Activated T-cell treated with anti-CD3 and anti-CD28 coated beads for 4 hours (primary cell): ENCODE data around the gene SMAD1.

Experiments
- DNase-seq: peaks from one replicate; pipeline ENCODE4 v3.0.0-alpha.2; 2020

Gene SMAD1

DNA sequence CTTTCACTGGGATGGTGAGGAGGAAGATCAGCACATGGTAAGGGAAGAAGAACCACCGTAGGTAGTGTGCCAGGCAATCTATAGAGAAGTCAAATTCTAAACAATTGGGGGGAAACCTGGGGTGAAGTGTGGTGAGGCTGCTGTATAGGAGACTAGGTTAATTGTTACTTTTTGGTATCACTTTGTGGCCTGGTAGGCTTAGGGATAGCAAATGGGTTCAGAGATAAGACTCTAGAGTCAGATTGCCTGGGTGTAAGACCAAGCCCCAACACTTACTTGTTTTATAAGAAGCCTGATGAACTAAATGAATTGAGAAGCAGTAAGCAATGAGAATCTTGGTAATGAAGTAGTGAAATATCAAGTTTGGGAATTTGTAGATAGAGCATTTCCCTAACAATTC lies 8.7 kb downstream of the SMAD1 start:
- DNase-seq = no peak

- no peak for DNase-seq
These were observed 9.1 kb downstream of the SMAD1 start for GRCh38 chr4:145490796-145491195.

DNA sequence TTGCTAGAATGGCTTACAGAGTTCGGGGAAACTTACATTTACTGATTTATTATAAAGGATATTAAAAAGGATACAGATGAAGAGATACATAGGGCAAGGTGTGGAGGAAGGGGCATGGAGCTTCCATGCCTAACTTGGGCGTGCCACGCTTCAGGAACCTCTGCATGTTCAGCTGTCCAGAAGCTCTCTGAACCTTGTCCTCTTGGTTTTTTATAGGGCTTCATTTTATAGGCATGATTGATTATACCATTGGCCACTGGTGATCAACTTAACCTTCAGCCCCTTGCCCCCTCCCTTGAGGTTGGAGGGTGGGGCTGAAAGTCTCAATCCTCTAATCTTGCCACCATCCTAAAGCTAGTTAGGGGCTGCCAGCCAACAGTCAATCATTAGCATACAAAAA lies 10.7 kb downstream of the SMAD1 start:
- DNase-seq = no peak

DNA sequence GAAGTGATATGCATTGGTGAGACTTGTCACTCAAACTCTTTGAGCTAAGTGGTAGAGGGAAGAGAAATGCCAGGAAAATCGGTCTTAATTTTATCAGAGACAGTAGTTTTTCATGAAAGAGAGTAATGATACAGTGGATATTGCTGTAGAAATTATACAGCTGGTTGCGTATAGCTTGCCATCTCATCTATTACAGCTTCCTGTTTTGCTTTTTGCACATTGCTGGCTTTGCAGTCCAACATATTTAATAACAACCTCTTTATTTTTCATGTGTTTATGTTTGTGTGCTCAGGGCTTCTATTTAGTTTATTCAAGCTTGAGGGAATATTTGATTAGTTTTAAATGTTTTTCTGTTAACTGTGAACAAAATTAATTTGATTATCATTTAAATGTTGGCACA lies 11.5 kb downstream of the SMAD1 start:
- DNase-seq = no peak

DNA sequence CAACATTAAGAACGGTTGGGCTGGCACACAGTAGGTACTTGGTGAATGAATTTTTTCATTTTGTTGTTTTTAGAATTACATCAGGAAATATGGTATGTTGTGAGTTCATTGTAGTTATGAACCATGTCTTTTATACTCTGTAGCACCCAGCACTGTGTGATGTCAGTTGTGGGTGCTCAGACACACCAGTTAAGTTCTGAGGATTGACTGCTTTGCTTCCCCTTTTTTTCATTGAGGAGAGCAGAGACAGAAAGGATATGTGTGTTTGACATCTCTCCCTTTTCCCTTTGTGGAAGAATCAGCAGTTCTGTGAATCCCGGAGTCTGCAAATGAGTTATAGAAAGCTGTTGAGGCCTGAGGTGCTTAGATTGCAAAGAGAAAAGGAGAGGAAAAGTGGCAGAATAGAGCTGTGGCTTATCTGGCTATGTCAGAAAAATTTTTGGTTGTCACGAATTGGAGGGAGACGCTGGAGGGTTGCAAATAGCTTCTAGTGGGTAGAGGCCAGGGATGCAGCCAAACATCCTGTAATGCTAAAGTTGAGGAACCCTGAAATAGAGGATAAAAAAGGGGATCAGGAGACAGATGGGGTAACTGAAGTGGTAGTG lies 13.1 kb downstream of the SMAD1 start:
- DNase-seq = no peak

DNA sequence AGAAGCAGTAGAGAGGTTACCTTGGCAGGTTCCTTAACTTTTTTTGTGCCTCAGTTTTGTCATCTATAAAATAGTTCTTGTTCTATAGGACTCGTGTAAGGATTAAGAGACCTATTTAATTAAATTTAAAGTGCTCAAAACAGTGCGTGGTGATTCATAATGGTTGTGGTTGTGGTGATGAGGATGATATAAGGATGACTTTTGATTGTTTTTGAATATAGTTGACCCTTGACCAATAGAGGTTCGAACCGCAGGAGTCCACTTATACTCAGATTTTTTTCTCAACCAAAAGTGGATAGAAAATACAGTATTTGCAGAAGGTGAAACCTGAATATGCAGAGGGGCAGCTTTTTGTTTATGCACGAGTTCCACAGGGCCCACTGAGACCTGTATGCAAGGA lies 14.6 kb downstream of the SMAD1 start:
- no peak for DNase-seq

- DNase-seq = no peak
These were observed 15.8 kb downstream of the SMAD1 start for GRCh38 chr4:145497199-145498149.

DNA sequence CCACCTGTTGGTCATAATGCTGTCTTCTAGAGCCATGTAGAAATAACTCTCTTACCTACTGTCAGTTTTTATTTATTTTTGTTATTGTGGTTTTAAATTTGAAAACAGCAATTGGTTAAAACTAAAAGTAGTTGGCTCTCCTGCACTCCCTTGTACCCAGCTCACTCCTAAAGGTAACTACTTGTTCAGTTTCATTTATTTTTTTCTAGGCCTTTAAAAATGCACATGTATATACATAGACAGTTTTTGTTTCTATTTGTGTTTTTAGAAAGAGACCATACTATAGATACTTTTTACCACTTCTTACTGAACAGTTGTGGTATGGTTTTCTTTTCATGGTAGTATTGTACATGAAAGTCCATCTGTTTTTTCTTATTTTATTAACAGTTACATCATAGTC lies 16.8 kb downstream of the SMAD1 start:
- DNase-seq = no peak

GRCh38 chr4:145501051-145501660 lies 19.5 kb downstream of the SMAD1 start:
- no peak for DNase-seq

DNA sequence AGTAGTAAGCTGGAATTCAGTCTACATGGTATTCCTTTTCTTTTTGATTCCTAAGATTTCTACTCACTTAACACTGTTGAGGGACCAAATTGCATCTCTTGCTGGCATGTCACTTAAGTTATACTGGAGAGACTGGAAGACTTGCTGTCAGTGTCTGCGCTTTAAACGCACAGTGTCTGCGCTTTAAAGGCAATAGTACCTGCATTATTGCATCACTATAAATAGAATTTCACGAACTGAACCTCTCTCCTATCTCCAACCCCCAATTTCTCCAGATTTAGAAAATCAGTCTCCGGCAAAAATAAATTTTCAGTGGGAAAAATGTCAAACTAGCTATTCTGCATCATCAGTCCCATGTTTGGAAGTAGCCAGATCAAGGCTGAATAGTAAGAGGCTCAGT lies 21.2 kb downstream of the SMAD1 start:
- DNase-seq = no peak

- no peak for DNase-seq
These were observed 21.9 kb downstream of the SMAD1 start for GRCh38 chr4:145503486-145504072.

DNA sequence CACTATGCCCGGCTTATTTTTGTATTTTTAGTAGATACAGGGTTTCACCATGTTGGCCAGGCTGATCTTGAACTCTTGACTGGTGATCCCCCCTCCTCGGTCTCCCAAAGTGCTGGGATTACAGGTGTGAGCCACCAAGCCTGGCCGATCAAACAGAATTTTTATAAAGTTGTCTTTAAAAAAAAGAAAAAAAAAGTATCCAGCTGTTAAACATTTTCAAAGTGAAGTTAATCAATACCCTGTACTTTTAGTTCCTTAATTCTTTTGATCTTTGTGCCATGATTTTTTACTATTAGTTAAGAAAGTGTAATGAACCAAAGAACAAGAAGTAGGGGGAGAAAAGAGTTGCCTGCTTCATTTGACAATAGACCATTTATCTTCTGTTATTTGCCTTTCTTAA lies 24.3 kb downstream of the SMAD1 start:
- no peak for DNase-seq

DNA sequence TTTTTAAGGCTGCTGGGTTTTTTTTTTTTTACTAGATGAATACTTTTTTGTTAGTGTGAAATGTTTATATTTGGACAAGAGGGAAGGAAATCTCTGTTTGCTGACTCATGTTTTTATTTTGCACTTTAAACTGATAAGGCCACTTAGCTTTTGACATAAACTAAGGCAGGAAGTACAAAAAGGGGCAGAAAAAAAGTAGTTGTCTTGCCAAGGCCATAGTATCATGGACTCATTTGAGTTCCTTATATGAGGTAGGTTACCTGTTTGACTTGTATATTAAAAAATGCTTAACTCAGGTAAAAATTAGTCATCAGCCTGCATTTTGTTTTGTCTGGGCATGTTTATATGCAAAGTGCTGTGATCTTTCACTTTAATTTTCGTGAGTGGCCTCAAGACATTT lies 26.0 kb downstream of the SMAD1 start:
- DNase-seq = no peak

GRCh38 chr4:145511913-145512522 lies 30.4 kb downstream of the SMAD1 start:
- DNase-seq = no peak

GRCh38 chr4:145513020-145513621 lies 31.5 kb downstream of the SMAD1 start:
- DNase-seq = no peak

DNA sequence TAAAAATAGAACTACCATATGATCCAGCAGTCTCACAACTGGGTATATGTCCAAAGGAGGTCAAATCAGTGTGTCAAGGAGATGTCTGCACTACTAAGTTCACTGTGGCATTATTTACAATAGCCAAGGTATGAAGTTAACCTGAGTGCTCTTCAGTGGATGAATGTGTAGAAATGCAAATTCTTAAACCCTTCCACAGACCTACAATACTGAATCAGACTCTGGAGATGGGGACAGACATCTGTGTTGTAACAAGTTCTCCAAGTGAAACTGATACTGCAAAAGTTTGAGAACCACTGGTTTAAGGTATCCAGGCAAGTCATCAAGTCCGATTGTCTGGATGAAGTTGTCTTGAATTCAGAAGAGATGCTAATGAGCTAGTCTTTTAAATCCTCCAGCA lies 38.5 kb downstream of the SMAD1 start:
- no peak for DNase-seq

- DNase-seq = no peak
These were observed 39.6 kb downstream of the SMAD1 start for GRCh38 chr4:145521282-145521681.

- DNase-seq = no peak
These were observed 41.5 kb downstream of the SMAD1 start for GRCh38 chr4:145523117-145523516.

DNA sequence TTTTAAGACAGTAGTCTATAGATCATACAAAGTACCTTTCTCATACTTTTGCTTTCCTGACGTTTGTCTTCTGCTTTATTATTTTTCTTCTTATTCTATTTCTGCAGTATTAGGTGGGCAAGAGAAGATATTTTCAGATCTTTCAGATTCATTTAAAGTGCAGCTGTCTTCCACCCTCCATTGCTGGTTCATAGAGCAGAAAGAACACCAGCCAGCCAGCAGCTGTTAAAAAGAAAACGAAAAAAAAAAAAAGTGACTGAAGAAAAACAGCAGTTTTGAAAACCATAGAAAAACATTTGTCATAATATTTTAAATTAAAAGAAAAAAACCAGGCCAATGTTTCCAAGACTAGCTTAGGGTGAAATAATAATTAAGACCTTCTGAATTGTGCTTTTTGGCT lies 42.9 kb downstream of the SMAD1 start:
- no peak for DNase-seq

- no peak for DNase-seq
These were observed 43.7 kb downstream of the SMAD1 start for GRCh38 chr4:145525291-145525740.

DNA sequence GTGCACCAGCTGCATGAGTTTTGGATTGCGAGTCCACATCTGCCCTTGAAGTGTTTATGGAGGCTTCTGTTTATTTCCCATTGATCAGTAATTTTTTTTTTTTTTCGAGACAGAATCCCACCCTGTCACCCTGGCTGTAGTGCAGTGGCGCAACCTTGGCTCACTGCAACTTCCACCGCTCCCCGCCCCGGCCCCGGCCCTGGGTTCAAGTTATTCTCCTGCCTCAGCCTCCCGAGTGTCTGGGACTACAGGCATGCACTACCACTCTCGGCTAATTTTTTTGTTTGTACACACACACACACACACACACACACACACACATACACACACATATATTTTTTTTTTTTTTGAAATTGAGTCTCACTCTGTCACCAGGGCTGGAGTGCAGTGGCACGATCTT lies 46.1 kb downstream of the SMAD1 start:
- DNase-seq = no peak

DNA sequence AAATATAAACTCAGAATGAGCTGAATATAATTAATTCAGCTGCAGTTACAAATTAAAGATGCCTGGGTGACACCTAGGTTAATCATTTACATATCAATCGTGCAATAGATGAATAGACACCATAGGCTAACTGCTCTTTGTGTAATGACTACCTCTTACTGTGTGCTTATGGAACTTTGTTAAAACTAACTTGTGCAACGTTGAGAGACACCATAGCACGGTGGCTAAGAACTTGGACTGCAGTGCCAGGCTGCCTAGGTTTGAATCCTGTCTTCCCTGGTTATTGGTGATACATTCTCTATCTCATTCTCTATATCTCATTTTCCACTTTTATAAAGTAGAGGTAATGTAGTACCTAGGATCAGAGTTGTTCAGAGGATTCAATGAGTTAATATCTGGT lies 46.9 kb downstream of the SMAD1 start:
- no peak for DNase-seq

DNA sequence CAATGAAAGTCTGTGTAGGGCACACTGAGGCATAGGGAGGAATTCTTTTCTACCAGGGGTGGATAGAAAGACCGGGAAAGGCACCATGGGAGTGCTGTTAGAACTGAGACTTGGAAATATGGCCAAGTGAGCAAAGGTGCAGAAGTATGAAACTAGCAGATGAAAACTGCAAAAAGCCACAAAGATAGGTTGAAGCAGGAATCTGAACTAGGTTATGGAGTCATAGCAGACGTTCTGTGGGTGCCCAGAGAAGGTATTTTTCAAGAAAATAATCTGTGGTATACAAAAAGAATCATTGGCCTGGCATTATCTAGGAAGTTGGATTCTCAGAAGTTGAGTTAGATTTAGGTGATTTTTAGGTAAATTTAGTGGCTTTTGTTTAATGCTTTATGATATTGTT lies 48.5 kb downstream of the SMAD1 start:
- no peak for DNase-seq
